Body of pancreas (tissue), 4 donors: ENCODE measurements around the gene NEURL1.
A peak's percentile ranks its signal among the peaks of the same experiment; 100 is the strongest.

Experiments used
- CTCF ChIP-seq, 7 experiments: fragments of 450-650 bp in 4 of 7; fragments of 200-600 bp in 3 of 7; sonication (generic) in 3 of 7; IDR thresholded peaks; one replicate each; pipeline ENCODE4 v1.5.1; 2016 to 2019; ENCODE audit warnings: antibody characterized with exemption in 7 of 7
- POLR2A ChIP-seq, 3 donors: fragments of 450-650 bp; IDR thresholded peaks; one replicate each; pipeline ENCODE4 v1.6.1; 2016; ENCODE audit warnings: antibody characterized with exemption in 3 of 3, mild to moderate bottlenecking in 2 of 3

DNA sequence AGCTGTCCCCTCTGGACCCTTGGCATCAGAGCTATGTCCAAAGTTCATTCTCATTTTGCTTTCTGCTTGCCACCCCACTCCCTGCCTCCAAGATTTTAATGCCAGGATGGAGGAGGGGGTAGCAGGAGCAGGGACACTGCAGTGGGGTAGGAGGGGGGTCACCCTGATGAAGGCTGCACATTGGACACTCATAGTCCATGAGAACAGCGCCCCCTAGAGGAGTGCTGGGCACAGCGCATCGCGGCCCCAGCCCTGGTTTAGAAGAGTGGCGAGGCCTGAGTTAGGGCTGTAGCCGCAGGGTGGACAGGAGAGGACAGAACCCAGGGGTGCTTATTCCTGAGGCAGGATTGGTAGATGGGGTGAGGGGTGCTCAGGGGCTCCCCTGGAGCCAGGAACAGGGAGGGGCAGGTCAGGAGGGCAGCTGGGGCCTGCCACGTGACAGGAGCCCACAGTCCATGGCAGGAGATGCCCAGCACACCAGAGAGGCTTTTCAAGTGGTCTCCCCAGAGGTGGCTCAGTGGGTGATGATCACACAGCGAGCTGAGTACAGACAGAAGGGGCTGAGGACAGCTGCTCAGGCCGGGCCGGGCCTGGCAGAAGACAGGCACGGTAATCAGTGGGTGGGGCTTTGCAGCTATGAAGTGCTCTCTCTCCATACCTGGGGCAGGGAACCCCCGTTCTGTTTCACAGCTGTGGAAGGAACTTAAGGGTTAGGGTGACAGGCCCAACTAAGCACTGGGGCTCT lies 71.4 kb downstream of the NEURL1 start:
- TF ChIP-seq CTCF (IDR thresholded peaks at IDR 0.05): peak in 6 of 7 experiments; percentile 33 to 64 (median 54)
- no peak for TF ChIP-seq POLR2A (IDR thresholded peaks at IDR 0.05)
